ENCODE measurements around the gene CORO6. TPM values are rescaled to one million over a fixed set of nuclear protein-coding genes. Genes with fewer than 3 reads are reported as not detected.

CORO6 gene
- total and polyA plus RNA-seq, 10 of the 15 experiments (the other 5 are each of a cell fraction or from before 2014, with no cell fraction given), result 0.26 to 5.0 (median 1.7) TPM; not detected in 1

DNA sequence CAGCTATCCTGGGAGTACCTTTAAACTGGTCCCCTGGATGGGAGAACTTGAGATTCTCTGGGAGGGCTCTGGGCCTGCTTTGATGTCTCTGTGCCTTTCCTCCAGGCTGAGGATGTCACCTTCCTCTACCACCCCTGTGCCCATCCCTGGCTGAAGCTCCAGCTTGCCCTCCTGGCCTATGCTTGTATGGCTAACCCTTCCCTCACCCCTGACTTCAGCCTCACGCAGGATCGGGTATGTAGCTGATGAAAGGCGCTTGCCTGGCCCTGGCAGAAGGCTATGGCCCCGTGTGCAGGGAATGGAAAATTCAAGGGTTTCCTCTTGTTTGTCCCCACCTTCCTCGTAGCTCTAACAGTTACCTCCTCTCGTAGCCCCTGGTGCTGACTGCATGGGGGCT is 51.2 kb downstream of the CORO6 start:
- intact Hi-C loops (cut with micrococcal nuclease; ENCODE audit: unreplicated experiment) (no loop called here), in situ Hi-C loops (cut with MboI) (no loop called here)
- H3K4me3 ChIP-seq, result no peak overlapping the region
- TF ChIP-seq BACH1 (IDR thresholded peaks at IDR 0.05; ENCODE audit: borderline replicate concordance) (no peak), WRNIP1 (IDR thresholded peaks at IDR 0.05; ENCODE audit: borderline replicate concordance, low read depth, low read length) (no peak), SPI1 (IDR thresholded peaks at IDR 0.05; ENCODE audit: borderline replicate concordance, insufficient read depth, low read depth, low read length) (no peak), CEBPZ (IDR thresholded peaks at IDR 0.05; ENCODE audit: low read depth, low read length) (no peak), RFX5 (IDR thresholded peaks at IDR 0.05; ENCODE audit: low read depth, low read length) (no peak), HDAC2 (IDR thresholded peaks at IDR 0.05) (no peak), TCF3 (IDR thresholded peaks at IDR 0.05; ENCODE audit: borderline replicate concordance, insufficient read depth, low read depth, low read length) (no peak), EED (IDR thresholded peaks at IDR 0.05; ENCODE audit: low read depth) (no peak), POLR2A (IDR thresholded peaks at IDR 0.05; ENCODE audit: low read depth, low read length) (no peak)
- H3K79me2 ChIP-seq (ENCODE audit: control insufficient read depth, insufficient read depth, low read length), result no peaks in the 10 kb centered on the region
- no peak overlapping the region for H2AFZ ChIP-seq (ENCODE audit: control insufficient read depth, low read depth, low read length)
- no peaks in the 10 kb centered on the region for H3K9me3 ChIP-seq (replicated peaks; ENCODE audit: control insufficient read depth, insufficient read depth, low read length)
- no peak overlapping the region for H3K4me2 ChIP-seq (ENCODE audit: control insufficient read depth, insufficient read depth)
- ChIA-PET POLR2A (interaction anchor here (1.6 kb wide), 1 partner anchor 16 kb away, joined by 4 read pairs; no protein-coding TSS in a partner anchor), SMC1A (ENCODE audit: uncharacterized antibody, unreplicated experiment) (interaction anchor here (1.9 kb wide), 1 partner anchor 201 kb away, joined by 6 read pairs; no protein-coding TSS in a partner anchor), CTCF (interaction anchor here (0.9 to 6.2 kb wide), 9 partner anchors 9 to 360 kb away, joined by 3 to 57 read pairs (median 8); partner anchors contain the start of gene ANKRD13B), RAD21 (ENCODE audit: unreplicated experiment) (interaction anchor here (1.3 to 3.3 kb wide), 4 partner anchors 17 to 448 kb away, joined by 3 to 21 read pairs (median 8); no protein-coding TSS in a partner anchor)
- H3K27ac ChIP-seq (ENCODE audit: control insufficient read depth, insufficient read depth), result no peak overlapping the region
- H3K27me3 ChIP-seq (replicated peaks in 1 of 2; ENCODE audit: control insufficient read depth in 2 of 2, insufficient read depth in 2 of 2, low read length in 1 of 2), result no peaks in the 10 kb centered on the region
- BruUV-seq (replicated peaks), result no TSS peak
- FAIRE-seq, result no peak
- ATAC-seq, result no peak
- peaks cover 0 to 5% of the 10 kb centered on the region in 2 experiments; a peak in 2 of 4 replicates for H3K36me3 ChIP-seq (ENCODE audit: control insufficient read depth in 2 of 2, insufficient read depth in 2 of 2, low read length in 1 of 2)
- H3K4me1 ChIP-seq (ENCODE audit: control insufficient read depth, insufficient read depth, low read length), result 0 out of 2 replicates have a peak, but pooled peaks cover 4% of the 10 kb centered on the region
- H4K20me1 ChIP-seq (ENCODE audit: control insufficient read depth, insufficient read depth), result no peaks in the 10 kb centered on the region
- WGBS (ENCODE audit: insufficient coverage, insufficient replicate concordance, low lambda C conversion rate, missing lambda C conversion rate), result 80% methylated on average over 6 of the region's 6 CpGs
- DNase-seq (ENCODE audit: low read depth, low spot score), result no peak
- no peak overlapping the region for H3K9ac ChIP-seq (ENCODE audit: control insufficient read depth, insufficient read depth, low read length)
